Kidney (tissue), 14 donors: ENCODE results near the gene SCUBE3. TPM values are rescaled to one million over a fixed set of nuclear protein-coding genes. Genes with fewer than 3 reads are reported as not detected.

Source experiments
- DNase-seq, 5 donors: peaks; one replicate each; pipeline ENCODE4 v3.0.0-alpha.2; 2013 to 2020
- FAIRE-seq: peaks from 2 replicates; lab custom pipeline; 2012; peaks lifted over from hg19 to GRCh38; lab: Jason Lieb, UNC
- H3K27ac ChIP-seq, 2 donors: one replicate each; pipeline ENCODE4 v1.7.0; 2013; ENCODE audit warnings: low read depth in 2 of 2, low read length in 2 of 2, inconsistent platforms in 1 of 2
- H3K27me3 ChIP-seq: one replicate; pipeline ENCODE4 v1.7.1; 2013; ENCODE audit warnings: low read length, inconsistent platforms; ENCODE audit not compliant: control insufficient read depth, insufficient read depth
- H3K36me3 ChIP-seq, 3 donors: one replicate each; pipeline versions ENCODE4 v1.7.0 to v1.7.1; 2013; ENCODE audit warnings: low read length in 3 of 3, control low read depth in 1 of 3, inconsistent platforms in 1 of 3; ENCODE audit not compliant: insufficient read depth in 3 of 3, control insufficient read depth in 2 of 3
- H3K4me1 ChIP-seq, 3 donors: one replicate each; pipeline versions ENCODE4 v1.7.0 to v1.7.1; 2013; ENCODE audit warnings: low read length in 3 of 3, inconsistent platforms in 1 of 3, low read depth in 1 of 3; ENCODE audit not compliant: control insufficient read depth in 2 of 3, insufficient read depth in 2 of 3
- H3K4me3 ChIP-seq, 3 donors: one replicate each; pipeline versions ENCODE4 v1.7.0 to v1.8.1; 2013; ENCODE audit warnings: low read length in 3 of 3, control low read depth in 1 of 3, inconsistent platforms in 1 of 3
- H3K9ac ChIP-seq, 3 donors: one replicate each; pipeline versions ENCODE4 v1.7.0 to v1.7.1; 2013; ENCODE audit warnings: low read length in 3 of 3, control low read depth in 1 of 3, inconsistent platforms in 1 of 3
- H3K9me3 ChIP-seq, 3 donors: one replicate each; pipeline versions ENCODE4 v1.7.0 to v1.7.1; 2013; ENCODE audit warnings: low read length in 3 of 3, control low read depth in 1 of 3, inconsistent platforms in 1 of 3; ENCODE audit not compliant: control insufficient read depth in 2 of 3, insufficient read depth in 1 of 3
- CTCF ChIP-seq: IDR thresholded peaks from 3 replicates; pipeline ENCODE4 v1.5.1; 2012; ENCODE audit warnings: mild to moderate bottlenecking, moderate library complexity, borderline replicate concordance; ENCODE audit not compliant: insufficient read depth; ENCODE audit errors: extremely low read depth
- intact Hi-C: fragments of 100-400 bp; cut with DNase I; formaldehyde crosslinking; loops from one replicate; pipeline ENCODE4 v1.11.1; 2022
- polyA plus RNA-seq: library from polyadenylated mRNA; stranded (reverse); fragments of 350-450 nt; fragmentation: Illumina TruSeq; extraction: RNeasy Lipid Tissue Mini Kit (QIAGEN cat#74804); gene quantifications from one replicate; pipeline ENCODE4 v1.2.3, GENCODE V29; 2014; ENCODE audit warnings: low read depth, low replicate concordance; ENCODE audit not compliant: insufficient read depth
- total RNA-seq: library from RNA; stranded (reverse); fragmentation: NEBNext Ultra II Directional; extraction: Animal tissue kit (Norgen Biotek cat#: 25700); gene quantifications from one replicate; pipeline ENCODE4 v1.2.1, GENCODE V29; 2021
- donor health status: control.
- donor health status: control.
- donor health status: control.
- donor health status: control.
- donor health status: control.
- donor health status: DM: yes; HTN: yes; CAD: no.
- donor health status: Normal renal cell carcinoma (clear cell type).

SCUBE3 gene
- total and polyA plus RNA-seq, 2 donors from 2014 or later: 2.5 to 4.5 TPM

- Histone ChIP-seq H3K27ac (no peak overlapping the region), H3K4me3 (no peak overlapping the region), H3K9ac (no peak overlapping the region), H3K4me1 (peaks cover 0 to 2% (median 0%) of the 10 kb centered on the region in 3 donors), H3K9me3 (no peaks in the 10 kb centered on the region), H3K36me3 (no peaks in the 10 kb centered on the region), H3K27me3 (no peaks in the 10 kb centered on the region)
- DNase-seq: no peak
- no peak for TF ChIP-seq CTCF
- no peak for FAIRE-seq
- intact Hi-C loops: no loop called here
Observed at GRCh38 chr6:35202066-35202546, 11.7 kb upstream of the SCUBE3 start.

GRCh38 chr6:35203152-35203670, 10.5 kb upstream of the SCUBE3 start:
- Histone ChIP-seq H3K27ac (no peak overlapping the region), H3K27me3 (no peaks in the 10 kb centered on the region), H3K4me1 (peaks cover 0 to 2% (median 0%) of the 10 kb centered on the region in 3 donors), H3K9ac (no peak overlapping the region), H3K9me3 (no peaks in the 10 kb centered on the region), H3K4me3 (no peak overlapping the region), H3K36me3 (no peaks in the 10 kb centered on the region)
- FAIRE-seq (no peak), DNase-seq (no peak)
- intact Hi-C loops: no loop called here
- TF ChIP-seq CTCF: no peak

- intact Hi-C loops: no loop called here
- no peak for TF ChIP-seq CTCF
- DNase-seq (no peak), FAIRE-seq (no peak)
- Histone ChIP-seq H3K36me3 (no peaks in the 10 kb centered on the region), H3K27ac (no peak overlapping the region), H3K9ac (no peak overlapping the region), H3K9me3 (no peaks in the 10 kb centered on the region), H3K4me3 (no peak overlapping the region), H3K27me3 (no peaks in the 10 kb centered on the region), H3K4me1 (peaks cover 0 to 2% (median 0%) of the 10 kb centered on the region in 3 donors)
Observed at GRCh38 chr6:35203680-35204079, 10.1 kb upstream of the SCUBE3 start.

GRCh38 chr6:35206346-35206745, 7.4 kb upstream of the SCUBE3 start:
- Histone ChIP-seq H3K9ac (no peak overlapping the region), H3K27ac (no peak overlapping the region), H3K27me3 (no peaks in the 10 kb centered on the region), H3K4me1 (peaks cover 0 to 2% (median 0%) of the 10 kb centered on the region in 3 donors), H3K9me3 (no peaks in the 10 kb centered on the region), H3K36me3 (no peaks in the 10 kb centered on the region), H3K4me3 (no peak overlapping the region)
- DNase-seq (no peak), FAIRE-seq (no peak)
- intact Hi-C loops: no loop called here
- no peak for TF ChIP-seq CTCF
